HepG2 (cell line): ENCODE results near the gene FILIP1. TPM values are rescaled to one million over a fixed set of nuclear protein-coding genes. Genes with fewer than 3 reads are reported as not detected.

ENCODE experiments used
- ADNP ChIP-seq: sonication (generic); formaldehyde crosslinking; IDR thresholded peaks from 2 replicates; pipeline ENCODE4 v1.4.0; 2020; ENCODE audit warnings: missing genetic modification reagents
- DNMT1 ChIP-seq: sonication (generic); formaldehyde crosslinking; IDR thresholded peaks from 2 replicates; pipeline ENCODE4 v1.5.1; 2020; ENCODE audit warnings: mild to moderate bottlenecking, missing genetic modification reagents
- ELF3 ChIP-seq: IDR thresholded peaks from 2 replicates; pipeline ENCODE4 v1.6.1; 2016; ENCODE audit warnings: missing genetic modification reagents, missing compliant biosample characterization
- FOXK2 ChIP-seq: fragments of 450-650 bp; IDR thresholded peaks from 2 replicates; pipeline ENCODE4 v1.6.1; 2016
- KDM3A ChIP-seq: IDR thresholded peaks from 2 replicates; pipeline ENCODE4 v1.6.1; 2018; ENCODE audit warnings: low read depth, missing compliant biosample characterization
- MLXIP ChIP-seq: sonication (generic); formaldehyde crosslinking; IDR thresholded peaks from 2 replicates; pipeline ENCODE4 v1.9.0; 2021; ENCODE audit warnings: missing genetic modification reagents, borderline replicate concordance
- STAG1 ChIP-seq: sonication (generic); formaldehyde crosslinking; IDR thresholded peaks from 2 replicates; pipeline ENCODE4 v1.4.0; 2020; ENCODE audit warnings: missing genetic modification reagents
- TP53 ChIP-seq: sonication (generic); formaldehyde crosslinking; conservative IDR thresholded peaks from 2 replicates; pipeline ENCODE4 v1.4.0; 2020; ENCODE audit warnings: missing genetic modification reagents
- ZFP37 ChIP-seq: sonication (generic); formaldehyde crosslinking; IDR thresholded peaks from 2 replicates; pipeline ENCODE4 v1.4.0; 2020; ENCODE audit warnings: missing genetic modification reagents, borderline replicate concordance
- ZNF235 ChIP-seq: sonication (generic); formaldehyde crosslinking; IDR thresholded peaks from 2 replicates; pipeline ENCODE4 v1.8.1; 2023; ENCODE audit warnings: mild to moderate bottlenecking, missing genetic modification reagents, borderline replicate concordance
- ZNF333 ChIP-seq: sonication (generic); formaldehyde crosslinking; IDR thresholded peaks from 2 replicates; pipeline ENCODE4 v1.4.0; 2020; ENCODE audit warnings: mild to moderate bottlenecking, missing genetic modification reagents, borderline replicate concordance
- ZNF337 ChIP-seq: sonication (generic); formaldehyde crosslinking; IDR thresholded peaks from 2 replicates; pipeline ENCODE4 v1.5.1; 2020; ENCODE audit warnings: missing genetic modification reagents, low read depth, mild to moderate bottlenecking, borderline replicate concordance
- ZNF484 ChIP-seq: sonication (generic); formaldehyde crosslinking; IDR thresholded peaks from 2 replicates; pipeline ENCODE4 v1.5.1; 2020; ENCODE audit warnings: mild to moderate bottlenecking, low read depth, missing genetic modification reagents, borderline replicate concordance
- ZNF646 ChIP-seq: sonication (generic); formaldehyde crosslinking; IDR thresholded peaks from 2 replicates; pipeline ENCODE4 v1.9.0; 2021; ENCODE audit warnings: mild to moderate bottlenecking, missing genetic modification reagents
- polyA plus RNA-seq, 8 experiments: library from polyadenylated mRNA; depleted of rRNA in 3 of 8; stranded (reverse) in 7 of 8; unstranded in 1 of 8; fragments of >200 nt; fragmentation: Illumina TruSeq in 4 of 8; extraction: Trizol in 4 of 8; gene quantifications; 2 replicates each; pipeline versions ENCODE4 v1.2.1 to v1.2.3, GENCODE V29; 2011 to 2016; ENCODE audit warnings: low read depth in 4 of 8, missing spikeins in 1 of 8, mixed read lengths in 1 of 8; ENCODE audit not compliant: insufficient read depth in 1 of 8
- total RNA-seq, 5 experiments: library from RNA; depleted of rRNA; stranded (reverse); fragments of >200 nt; fragmentation: Illumina TruSeq; extraction: Trizol; gene quantifications; 2 replicates each; pipeline ENCODE4 v1.2.3, GENCODE V29; 2016; ENCODE audit warnings: low read depth in 1 of 5
- TF ChIP-seq, protein P1 (sequence below): sonication (generic); IDR thresholded peaks from 2 replicates; pipeline ENCODE4 v1.6.1; 2016; ENCODE audit warnings: low read depth, borderline replicate concordance
- TF ChIP-seq, protein P2 (sequence below): IDR thresholded peaks from 2 replicates; pipeline ENCODE4 v1.6.1; 2012; ENCODE audit warnings: low read length, improper control_type of control experiment

Gene FILIP1
- total and polyA plus RNA-seq, 2 of the 13 experiments (the other 11 are each of a cell fraction or from before 2014, with no cell fraction given), result not detected

DNA sequence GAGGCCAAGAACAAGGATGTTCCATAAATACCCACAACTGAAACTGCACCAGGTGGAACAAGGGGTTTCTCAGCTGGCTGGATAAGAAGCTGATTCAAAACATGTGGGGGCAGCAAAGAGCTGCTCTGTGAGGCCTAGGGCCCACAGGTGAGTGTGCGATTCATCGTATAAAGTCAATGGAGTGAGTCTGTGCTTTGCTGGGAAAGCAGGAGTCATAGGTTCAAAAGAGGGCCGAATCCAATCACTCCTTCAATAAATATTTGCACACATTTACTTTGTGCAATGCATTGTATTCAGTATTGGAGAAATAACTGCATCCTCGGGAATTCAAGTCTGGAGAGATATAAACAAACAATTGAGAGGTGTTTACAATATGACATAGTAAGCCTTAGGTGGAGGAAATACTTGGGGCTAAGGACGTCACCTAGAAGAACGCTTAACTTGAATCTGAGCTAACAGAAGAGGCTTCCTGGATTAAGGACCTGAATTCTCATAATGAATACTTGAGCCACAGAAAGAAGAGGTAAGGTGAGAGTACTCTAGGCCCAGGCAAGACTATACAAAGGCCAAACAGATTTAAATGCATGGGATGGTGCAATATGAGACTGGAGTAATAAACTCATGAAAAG lies 125.3 kb downstream of the FILIP1 start (continued):
- TF ChIP-seq ZNF337 (CRISPR knock-in tag), result no peak
- TF ChIP-seq ZNF235 (CRISPR knock-in tag), result no peak
- TF ChIP-seq ZNF646 (CRISPR knock-in tag), result no peak
- peak; percentile 80 for TF ChIP-seq STAG1 (CRISPR knock-in tag)
- TF ChIP-seq MLXIP (CRISPR knock-in tag), result no peak
- no peak for TF ChIP-seq KDM3A
- TF ChIP-seq ZNF333 (CRISPR knock-in tag), result no peak
- TF ChIP-seq ELF3 (CRISPR knock-in tag), result no peak
- no peak for TF ChIP-seq DNMT1 (CRISPR knock-in tag)
- no peak for TF ChIP-seq ZFP37
- TF ChIP-seq, protein P1, sequence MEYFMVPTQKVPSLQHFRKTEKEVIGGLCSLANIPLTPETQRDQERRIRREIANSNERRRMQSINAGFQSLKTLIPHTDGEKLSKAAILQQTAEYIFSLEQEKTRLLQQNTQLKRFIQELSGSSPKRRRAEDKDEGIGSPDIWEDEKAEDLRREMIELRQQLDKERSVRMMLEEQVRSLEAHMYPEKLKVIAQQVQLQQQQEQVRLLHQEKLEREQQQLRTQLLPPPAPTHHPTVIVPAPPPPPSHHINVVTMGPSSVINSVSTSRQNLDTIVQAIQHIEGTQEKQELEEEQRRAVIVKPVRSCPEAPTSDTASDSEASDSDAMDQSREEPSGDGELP, result peak; percentile 38; the same call in 1 of the 2 replicates
- TF ChIP-seq FOXK2, result no peak
- no peak for TF ChIP-seq ZNF484 (CRISPR knock-in tag)
- no peak for TF ChIP-seq ADNP (CRISPR knock-in tag)
- TF ChIP-seq TP53, result no peak
- TF ChIP-seq, protein P2, sequence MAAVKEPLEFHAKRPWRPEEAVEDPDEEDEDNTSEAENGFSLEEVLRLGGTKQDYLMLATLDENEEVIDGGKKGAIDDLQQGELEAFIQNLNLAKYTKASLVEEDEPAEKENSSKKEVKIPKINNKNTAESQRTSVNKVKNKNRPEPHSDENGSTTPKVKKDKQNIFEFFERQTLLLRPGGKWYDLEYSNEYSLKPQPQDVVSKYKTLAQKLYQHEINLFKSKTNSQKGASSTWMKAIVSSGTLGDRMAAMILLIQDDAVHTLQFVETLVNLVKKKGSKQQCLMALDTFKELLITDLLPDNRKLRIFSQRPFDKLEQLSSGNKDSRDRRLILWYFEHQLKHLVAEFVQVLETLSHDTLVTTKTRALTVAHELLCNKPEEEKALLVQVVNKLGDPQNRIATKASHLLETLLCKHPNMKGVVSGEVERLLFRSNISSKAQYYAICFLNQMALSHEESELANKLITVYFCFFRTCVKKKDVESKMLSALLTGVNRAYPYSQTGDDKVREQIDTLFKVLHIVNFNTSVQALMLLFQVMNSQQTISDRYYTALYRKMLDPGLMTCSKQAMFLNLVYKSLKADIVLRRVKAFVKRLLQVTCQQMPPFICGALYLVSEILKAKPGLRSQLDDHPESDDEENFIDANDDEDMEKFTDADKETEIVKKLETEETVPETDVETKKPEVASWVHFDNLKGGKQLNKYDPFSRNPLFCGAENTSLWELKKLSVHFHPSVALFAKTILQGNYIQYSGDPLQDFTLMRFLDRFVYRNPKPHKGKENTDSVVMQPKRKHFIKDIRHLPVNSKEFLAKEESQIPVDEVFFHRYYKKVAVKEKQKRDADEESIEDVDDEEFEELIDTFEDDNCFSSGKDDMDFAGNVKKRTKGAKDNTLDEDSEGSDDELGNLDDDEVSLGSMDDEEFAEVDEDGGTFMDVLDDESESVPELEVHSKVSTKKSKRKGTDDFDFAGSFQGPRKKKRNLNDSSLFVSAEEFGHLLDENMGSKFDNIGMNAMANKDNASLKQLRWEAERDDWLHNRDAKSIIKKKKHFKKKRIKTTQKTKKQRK, result no peak
